ENCODE measurements around the gene AKAP7. TPM values are rescaled to one million over a fixed set of nuclear protein-coding genes. Genes with fewer than 3 reads are reported as not detected.

Gene AKAP7
- total RNA-seq, 1 donor from 2014 or later = 15.5 TPM

- Histone ChIP-seq H3F3A (ENCODE audit: low read depth) (no peaks in the 10 kb centered on the region), H3K4me3 (no peak overlapping the region), H3K9ac (no peak overlapping the region), H3K27me3 (no peaks in the 10 kb centered on the region), H3K79me2 (ENCODE audit: low read depth) (no peaks in the 10 kb centered on the region), H3K36me3 (no peaks in the 10 kb centered on the region), H3K4me1 (no peaks in the 10 kb centered on the region), H4K20me1 (ENCODE audit: low read depth) (no peaks in the 10 kb centered on the region), H3K4me2 (no peak overlapping the region), H3K27ac (no peak overlapping the region), H2AFZ (replicated peaks) (no peak overlapping the region), H3K9me3 (ENCODE audit: low read depth) (no peaks in the 10 kb centered on the region)
- H3K4me1 Mint-ChIP-seq = peaks cover 20% of the 10 kb centered on the region
- H3K4me3 Mint-ChIP-seq = no peak overlapping the region
- no peak for DNase-seq (ENCODE audit: low spot score)
- H3K9me3 Mint-ChIP-seq = peaks cover 22% of the 10 kb centered on the region
- H3K36me3 Mint-ChIP-seq = peaks cover 14% of the 10 kb centered on the region
- no peak overlapping the region for H3K27ac Mint-ChIP-seq
- TF ChIP-seq CTCF (IDR thresholded peaks at IDR 0.05) (no peak), EZH2phosphoT487 (IDR thresholded peaks at IDR 0.05) (no peak), EZH2 (IDR thresholded peaks at IDR 0.05) (no peak)
- no peaks in the 10 kb centered on the region for H3K27me3 Mint-ChIP-seq (ENCODE audit: insufficient read depth, low read depth)
Observed at GRCh38 chr6:131270534-131270933, 135.3 kb downstream of the AKAP7 start.

- Histone ChIP-seq H3K27ac (no peak overlapping the region), H2AFZ (replicated peaks) (no peak overlapping the region), H3F3A (ENCODE audit: low read depth) (no peaks in the 10 kb centered on the region), H3K27me3 (no peaks in the 10 kb centered on the region), H3K79me2 (ENCODE audit: low read depth) (no peaks in the 10 kb centered on the region), H3K36me3 (no peaks in the 10 kb centered on the region), H4K20me1 (ENCODE audit: low read depth) (no peaks in the 10 kb centered on the region), H3K4me3 (no peak overlapping the region), H3K9ac (no peak overlapping the region), H3K4me1 (no peaks in the 10 kb centered on the region), H3K9me3 (ENCODE audit: low read depth) (no peaks in the 10 kb centered on the region), H3K4me2 (no peak overlapping the region)
- no peak for TF ChIP-seq EZH2phosphoT487 (IDR thresholded peaks at IDR 0.05)
- TF ChIP-seq CTCF (IDR thresholded peaks at IDR 0.05) = no peak
- TF ChIP-seq EZH2 (IDR thresholded peaks at IDR 0.05) = no peak
- H3K9me3 Mint-ChIP-seq = peaks cover 12% of the 10 kb centered on the region
- no peak overlapping the region for H3K4me3 Mint-ChIP-seq
- H3K4me1 Mint-ChIP-seq = peaks cover 4% of the 10 kb centered on the region
- H3K36me3 Mint-ChIP-seq = peaks cover 16% of the 10 kb centered on the region
- no peak for DNase-seq (ENCODE audit: low spot score)
- no peaks in the 10 kb centered on the region for H3K27me3 Mint-ChIP-seq (ENCODE audit: insufficient read depth, low read depth)
- no peak overlapping the region for H3K27ac Mint-ChIP-seq
Observed at GRCh38 chr6:131275273-131275672, 140.0 kb downstream of the AKAP7 start.

GRCh38 chr6:131277591-131277990 is 142.3 kb downstream of the AKAP7 start:
- Mint-ChIP-seq H3K36me3 (peaks cover 9% of the 10 kb centered on the region), H3K9me3 (no peaks in the 10 kb centered on the region)
- DNase-seq (ENCODE audit: low spot score) = no peak

More at GRCh38 chr6:131277591-131277990, 142.3 kb downstream of the AKAP7 start:
- Histone ChIP-seq H3K4me2 (no peak overlapping the region), H3K36me3 (no peaks in the 10 kb centered on the region), H4K20me1 (ENCODE audit: low read depth) (no peaks in the 10 kb centered on the region), H3K9me3 (ENCODE audit: low read depth) (no peaks in the 10 kb centered on the region), H3K4me3 (no peak overlapping the region), H3F3A (ENCODE audit: low read depth) (no peaks in the 10 kb centered on the region), H3K4me1 (peaks cover 16% of the 10 kb centered on the region), H3K27me3 (no peaks in the 10 kb centered on the region), H3K9ac (no peak overlapping the region), H3K79me2 (ENCODE audit: low read depth) (no peaks in the 10 kb centered on the region), H3K27ac (no peak overlapping the region), H2AFZ (replicated peaks) (no peak overlapping the region)
- H3K4me1 Mint-ChIP-seq = peaks cover 23% of the 10 kb centered on the region
- H3K4me3 Mint-ChIP-seq = no peak overlapping the region
- H3K27ac Mint-ChIP-seq = no peak overlapping the region
- TF ChIP-seq CTCF (IDR thresholded peaks at IDR 0.05) (no peak), EZH2phosphoT487 (IDR thresholded peaks at IDR 0.05) (no peak), EZH2 (IDR thresholded peaks at IDR 0.05) (no peak)
- H3K27me3 Mint-ChIP-seq (ENCODE audit: insufficient read depth, low read depth) = no peaks in the 10 kb centered on the region
